ENCODE data around the gene LAMA5. TPM values are rescaled to one million over a fixed set of nuclear protein-coding genes. Genes with fewer than 3 reads are reported as not detected.

LAMA5 gene
- total RNA-seq, 2 donors from 2014 or later, result 131 to 183 TPM

- no peak for DNase-seq (ENCODE audit: low spot score)
- intact Hi-C loops (cut with DNase I), result loop anchor here (5.0 to 10.0 kb wide), 2 partner anchors 389 to 1636 kb away; partner anchors contain the start of gene MRGBP (in 1 of the 2)
Measured at GRCh38 chr20:62405981-62406513, 38.9 kb upstream of the LAMA5 start.

GRCh38 chr20:62405108-62405980 lies 38.2 kb upstream of the LAMA5 start:
- intact Hi-C loops (cut with DNase I), result loop anchor here (5.0 to 10.0 kb wide), 2 partner anchors 389 to 1637 kb away; partner anchors contain the start of gene MRGBP (in 1 of the 2)
- no peak for DNase-seq (ENCODE audit: low spot score)

- no peak for DNase-seq (ENCODE audit: low spot score)
- intact Hi-C loops (cut with DNase I), result loop anchor here (5.0 to 10.0 kb wide), 2 partner anchors 390 to 1638 kb away; partner anchors contain the start of gene MRGBP (in 1 of the 2)
Measured at GRCh38 chr20:62404761-62405107, 37.6 kb upstream of the LAMA5 start.

- intact Hi-C loops (cut with DNase I), result loop anchor here in 1 of 2 donors (10.0 kb wide), 1 partner anchor 391 kb away; the partner anchor contains the start of gene MRGBP
Measured at GRCh38 chr20:62404112-62404665, 37.1 kb upstream of the LAMA5 start.

GRCh38 chr20:62403331-62403730 lies 36.2 kb upstream of the LAMA5 start:
- intact Hi-C loops (cut with DNase I), result loop anchor here in 1 of 2 donors (10.0 kb wide), 1 partner anchor 391 kb away; the partner anchor contains the start of gene MRGBP
- no peak for DNase-seq (ENCODE audit: low spot score)

More at GRCh38 chr20:62404112-62404665, 37.1 kb upstream of the LAMA5 start:
- DNase-seq (ENCODE audit: low spot score), result no peak

GRCh38 chr20:62402456-62403150 lies 35.5 kb upstream of the LAMA5 start:
- DNase-seq (ENCODE audit: low spot score), result no peak
- intact Hi-C loops (cut with DNase I), result loop anchor here in 1 of 2 donors (10.0 kb wide), 1 partner anchor 392 kb away; the partner anchor contains the start of gene MRGBP

GRCh38 chr20:62401331-62401779 lies 34.2 kb upstream of the LAMA5 start:
- intact Hi-C loops (cut with DNase I), result loop anchor here in 1 of 2 donors (10.0 kb wide), 1 partner anchor 393 kb away; the partner anchor contains the start of gene MRGBP
- DNase-seq (ENCODE audit: low spot score), result no peak

- intact Hi-C loops (cut with DNase I), result loop anchor here in 1 of 2 donors (10.0 kb wide), 1 partner anchor 394 kb away; the partner anchor contains the start of gene MRGBP
- no peak for DNase-seq (ENCODE audit: low spot score)
Measured at GRCh38 chr20:62400541-62400940, 33.4 kb upstream of the LAMA5 start.

GRCh38 chr20:62400021-62400420 lies 32.9 kb upstream of the LAMA5 start:
- no peak for DNase-seq (ENCODE audit: low spot score)
- intact Hi-C loops (cut with DNase I), result loop anchor here in 1 of 2 donors (10.0 kb wide), 1 partner anchor 395 kb away; the partner anchor contains the start of gene MRGBP

GRCh38 chr20:62398120-62398821 lies 31.2 kb upstream of the LAMA5 start:
- no peak for DNase-seq (ENCODE audit: low spot score)
- intact Hi-C loops (cut with DNase I), result no loop called here

- intact Hi-C loops (cut with DNase I), result no loop called here
- DNase-seq (ENCODE audit: low spot score), result no peak
Measured at GRCh38 chr20:62396367-62397239, 29.5 kb upstream of the LAMA5 start.

- no peak for DNase-seq (ENCODE audit: low spot score)
- intact Hi-C loops (cut with DNase I), result no loop called here
Measured at GRCh38 chr20:62395311-62396242, 28.5 kb upstream of the LAMA5 start.

- intact Hi-C loops (cut with DNase I), result no loop called here
- no peak for DNase-seq (ENCODE audit: low spot score)
Measured at GRCh38 chr20:62394248-62395245, 27.4 kb upstream of the LAMA5 start.

- intact Hi-C loops (cut with DNase I), result no loop called here
- DNase-seq (ENCODE audit: low spot score), result no peak
Measured at GRCh38 chr20:62393830-62394229, 26.7 kb upstream of the LAMA5 start.

GRCh38 chr20:62393335-62393665 lies 26.2 kb upstream of the LAMA5 start:
- intact Hi-C loops (cut with DNase I), result no loop called here
- no peak for DNase-seq (ENCODE audit: low spot score)

All from posterior vena cava (tissue), 2 donors.